Stimulated activated CD4-positive, alpha-beta T cell treated with anti-CD3 and anti-CD28 coated beads, Interleukin-12 subunit alpha, Interleukin-12 subunit beta, amount 100 ng/mL, for 24 hours (primary cell): ENCODE results near the gene TIMM8B.
"Not testable (repeated sequence)": the region's sequence is repeated elsewhere in the genome, so short reads cannot be mapped to it uniquely, and the experiment has no call there.

ENCODE experiments used
- DNase-seq, 2 experiments: peaks; one replicate each; pipeline ENCODE4 v3.0.0-alpha.2; 2020; ENCODE audit warnings: low read depth in 2 of 2

Gene TIMM8B, protein sequence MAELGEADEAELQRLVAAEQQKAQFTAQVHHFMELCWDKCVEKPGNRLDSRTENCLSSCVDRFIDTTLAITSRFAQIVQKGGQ

DNA sequence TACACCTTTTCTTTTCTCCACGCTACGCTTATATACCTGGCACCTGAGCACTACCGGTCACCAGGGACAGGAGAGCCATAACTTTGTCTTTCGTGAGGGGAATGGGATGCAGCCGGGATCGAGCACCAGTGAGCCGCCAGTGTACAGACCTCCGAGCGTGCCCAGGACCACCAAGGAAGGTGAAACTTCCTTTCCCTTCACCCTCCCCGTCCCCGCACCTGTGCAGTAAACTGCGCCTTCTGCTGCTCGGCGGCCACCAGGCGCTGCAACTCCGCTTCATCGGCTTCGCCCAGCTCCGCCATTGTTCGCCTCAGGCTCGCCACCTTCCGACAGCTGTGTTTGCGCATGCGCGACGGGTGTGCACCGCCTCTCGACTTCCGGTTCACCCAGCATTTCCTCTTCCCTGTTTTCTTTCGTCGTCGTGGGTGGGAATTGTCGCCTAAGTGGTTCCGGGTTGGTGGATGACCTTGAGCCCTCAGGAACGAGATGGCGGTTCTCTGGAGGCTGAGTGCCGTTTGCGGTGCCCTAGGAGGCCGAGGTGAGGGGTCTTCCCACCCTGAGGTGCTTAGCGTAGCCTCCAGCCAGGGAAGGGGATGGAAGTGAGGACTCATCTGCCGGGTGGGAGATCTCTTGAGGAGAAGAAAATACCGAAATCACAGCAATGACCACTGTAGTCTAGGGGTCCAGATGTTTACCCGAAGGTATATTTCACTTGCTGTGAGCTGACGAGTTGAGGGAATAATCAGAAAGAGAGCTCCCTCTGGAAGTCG is at the start of gene TIMM8B, which contains the start of gene SDHD:
TSS of gene TIMM8B (minus strand) at position 335 of the 770 bp plus-strand sequence. CDS start at position 302, 33 bp downstream.
TSS of gene SDHD (plus strand) at position 452 of the 770 bp plus-strand sequence. CDS start at position 487, 35 bp downstream.
- peak; percentile 89 to 91 for DNase-seq

DNA sequence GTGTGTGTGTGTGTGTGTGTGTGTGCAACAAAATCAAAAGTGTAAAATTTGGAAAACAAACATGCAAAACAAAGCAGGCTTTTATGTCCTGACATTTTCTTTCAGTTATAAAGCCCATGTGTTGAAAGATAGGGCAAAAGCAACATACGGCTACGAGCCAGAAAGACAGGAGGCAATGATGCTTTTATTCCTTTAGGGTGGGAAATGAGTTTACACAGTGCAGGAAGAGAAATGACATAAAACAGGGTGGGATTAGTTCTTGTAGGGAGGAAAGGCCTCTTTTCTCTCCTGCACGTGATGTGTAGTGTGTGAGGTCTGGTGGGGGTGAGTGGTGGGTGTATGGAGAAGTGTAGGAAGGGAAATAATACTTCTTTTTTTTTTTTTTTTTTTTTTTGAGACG is 47.9 kb upstream of the TIMM8B start:
- no peak for DNase-seq

DNA sequence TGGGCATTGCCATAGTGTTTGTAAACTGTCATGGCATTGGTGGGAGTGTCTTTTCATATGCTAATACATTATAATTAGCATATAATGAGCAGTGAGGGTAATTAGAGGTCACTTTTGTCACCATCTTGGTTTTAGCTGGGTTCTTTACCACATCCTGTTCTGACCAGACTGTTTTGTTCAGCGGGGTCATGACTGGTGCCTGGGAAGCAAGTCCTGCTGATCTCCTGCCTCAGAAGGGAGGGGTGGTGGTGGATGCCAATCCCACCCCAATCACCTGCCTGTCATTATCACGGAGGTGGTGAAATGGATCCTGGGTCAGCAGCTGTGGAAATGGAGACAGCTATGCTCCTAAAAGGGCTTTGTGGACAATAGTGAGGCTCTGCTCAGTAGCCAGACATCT is 46.2 kb upstream of the TIMM8B start:
- no peak for DNase-seq

DNA sequence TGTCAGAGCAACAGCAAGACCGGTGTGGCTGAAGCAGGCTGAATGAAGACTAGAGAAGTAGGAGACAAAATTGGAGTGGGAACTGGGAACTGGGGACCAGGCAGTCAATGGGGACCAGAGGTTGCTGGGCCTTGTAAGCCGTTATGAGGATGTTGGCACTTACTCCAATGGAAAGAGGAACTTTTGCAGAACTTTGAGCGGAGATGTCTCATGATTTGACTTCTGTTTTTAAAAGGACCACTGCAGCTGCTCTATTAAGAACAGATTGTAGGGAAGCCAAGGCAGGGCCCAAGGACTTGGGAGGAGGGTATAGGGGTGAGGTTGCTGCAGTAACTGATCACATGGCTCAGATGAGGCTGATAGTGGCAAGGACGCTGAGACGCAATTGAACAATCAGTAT is 43.1 kb upstream of the TIMM8B start:
- DNase-seq, result no peak

DNA sequence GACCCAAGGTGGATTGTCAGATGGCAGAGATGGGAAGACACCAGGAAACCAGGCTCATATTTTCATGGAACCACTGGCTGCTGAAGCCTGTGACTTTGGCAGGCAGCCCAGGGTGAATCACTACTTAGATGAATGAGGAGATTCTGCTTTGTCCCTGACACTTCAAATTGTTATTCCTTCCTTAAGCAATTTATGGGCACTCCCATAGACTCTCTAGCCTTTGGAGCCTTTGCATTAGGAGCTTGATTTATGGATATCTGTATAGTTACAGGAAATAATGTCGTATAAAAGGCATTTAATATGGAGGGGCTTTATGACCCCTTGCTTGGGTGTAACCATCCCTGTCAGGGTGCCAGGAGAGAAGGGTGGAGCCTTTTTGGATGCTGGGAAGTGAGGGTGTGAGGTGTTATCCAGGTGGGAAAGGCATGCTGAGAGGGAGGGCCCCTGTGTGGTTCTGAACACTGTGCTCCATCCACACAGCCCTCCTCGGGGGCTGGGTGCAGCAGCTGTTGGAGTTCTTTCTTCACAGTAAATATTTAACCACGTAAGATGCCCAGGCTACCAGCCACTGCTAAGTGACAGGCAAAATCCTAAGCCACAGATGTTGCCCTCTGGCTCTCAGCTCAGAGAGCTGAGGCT is 42.0 kb upstream of the TIMM8B start:
- no peak for DNase-seq

DNA sequence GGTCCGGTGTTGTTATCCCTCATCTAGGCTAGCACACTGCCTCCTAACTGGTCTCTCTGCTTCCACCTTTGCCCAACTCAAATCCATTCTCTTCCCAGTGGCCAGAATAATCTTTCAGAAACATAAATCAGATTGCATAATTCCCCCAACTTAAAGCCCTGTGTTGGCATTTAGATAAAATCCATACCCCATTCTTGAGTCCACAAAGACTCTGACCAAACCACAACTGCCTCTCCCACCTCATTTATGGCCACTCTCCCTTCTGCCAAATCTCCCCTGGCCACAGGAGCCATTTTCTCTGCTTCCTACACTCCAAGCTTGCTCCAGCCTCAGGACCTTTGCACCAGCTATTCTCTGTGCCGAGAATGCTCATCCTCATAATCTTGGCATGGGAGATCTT is 40.5 kb upstream of the TIMM8B start:
- DNase-seq, result no peak

DNA sequence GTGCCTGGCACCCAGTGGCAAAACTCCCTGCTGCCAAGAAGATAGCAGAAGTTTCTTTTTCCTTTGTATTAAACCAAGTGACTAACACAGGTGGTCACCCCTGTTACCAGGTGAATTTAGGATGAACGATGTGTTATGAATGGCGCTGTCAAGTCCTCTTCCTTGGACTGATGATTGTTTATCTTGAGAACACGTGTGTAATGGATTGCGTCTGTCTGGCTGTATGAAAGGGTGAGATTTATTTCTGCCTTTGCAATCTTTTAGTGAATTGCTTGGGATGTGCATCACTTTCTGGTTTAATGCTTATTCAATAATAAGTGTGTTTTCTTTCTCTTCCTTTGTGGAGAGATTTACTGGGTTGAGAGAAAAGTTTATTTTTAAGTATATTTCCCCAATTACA is 36.6 kb upstream of the TIMM8B start:
- DNase-seq, result no peak

DNA sequence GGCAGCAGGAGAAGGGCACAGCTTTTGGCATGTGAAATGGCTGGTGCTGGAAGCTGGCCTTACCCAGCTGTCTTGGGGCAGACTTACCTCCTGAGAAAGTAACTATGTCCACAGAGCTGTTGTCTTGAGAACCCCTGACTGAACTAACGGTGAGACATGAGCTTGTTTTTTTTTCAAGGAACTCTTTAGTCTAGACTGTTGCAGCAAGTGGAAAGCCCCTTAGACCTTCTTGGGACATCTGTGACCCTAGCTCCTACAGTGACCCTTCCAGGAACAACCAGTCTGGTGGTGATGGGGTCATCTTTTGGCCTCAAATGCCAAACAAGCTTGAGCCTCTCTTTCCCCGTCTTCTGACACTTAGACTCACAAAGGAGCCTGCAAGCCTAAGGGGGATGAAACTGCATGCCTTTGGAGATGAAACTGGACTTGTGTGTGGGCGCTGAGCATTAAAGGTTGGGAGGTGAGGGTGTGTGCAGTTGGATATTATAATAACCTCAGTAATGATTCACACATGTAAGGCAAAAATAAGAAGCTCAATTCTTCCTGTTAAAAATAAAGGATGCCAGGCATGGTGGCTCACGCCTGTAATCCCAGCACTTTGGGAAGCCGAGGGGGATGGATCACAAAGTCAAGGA is 35.5 kb upstream of the TIMM8B start:
- no peak for DNase-seq

DNA sequence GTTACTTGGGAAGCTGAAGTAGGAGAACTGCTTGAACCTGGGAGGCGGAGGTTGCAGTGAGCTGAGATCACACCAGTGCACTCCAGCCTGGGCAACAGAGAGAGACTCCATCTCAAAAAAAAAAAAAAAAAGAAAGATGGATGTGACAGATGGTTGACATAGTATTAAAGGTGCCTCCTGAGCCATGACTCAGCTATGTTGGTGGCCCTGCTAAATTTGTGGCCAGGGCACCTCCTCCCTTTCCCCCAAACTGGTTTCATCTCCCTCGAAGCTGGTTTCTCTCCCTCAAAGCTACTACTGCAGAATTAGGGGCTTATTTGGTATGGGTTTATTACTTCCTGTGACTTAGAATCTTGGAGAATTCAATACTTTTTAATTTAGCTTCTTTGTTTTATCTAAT is 31.6 kb upstream of the TIMM8B start:
- peak in 1 of 2 experiments; percentile 6 for DNase-seq

DNA sequence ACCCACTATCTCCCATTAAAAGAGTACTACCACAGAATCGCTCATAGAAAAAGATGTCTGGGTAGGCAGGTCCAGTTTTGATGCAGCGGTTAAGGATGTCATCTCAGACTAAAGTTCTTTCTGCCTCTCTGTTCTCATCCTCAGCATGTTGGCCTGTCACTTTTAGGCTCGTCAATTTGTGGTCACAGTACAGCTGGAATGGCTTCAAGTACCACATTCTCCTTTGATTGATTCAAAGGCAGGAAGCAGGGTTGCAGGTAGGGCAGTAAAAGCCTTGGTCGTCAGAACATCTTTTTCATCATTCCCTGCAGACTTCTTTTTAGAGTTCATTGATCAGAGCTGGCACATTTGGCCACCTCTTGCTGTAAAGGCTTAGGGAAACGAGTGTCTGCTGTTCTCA is 28.8 kb upstream of the TIMM8B start:
- DNase-seq, result no peak

DNA sequence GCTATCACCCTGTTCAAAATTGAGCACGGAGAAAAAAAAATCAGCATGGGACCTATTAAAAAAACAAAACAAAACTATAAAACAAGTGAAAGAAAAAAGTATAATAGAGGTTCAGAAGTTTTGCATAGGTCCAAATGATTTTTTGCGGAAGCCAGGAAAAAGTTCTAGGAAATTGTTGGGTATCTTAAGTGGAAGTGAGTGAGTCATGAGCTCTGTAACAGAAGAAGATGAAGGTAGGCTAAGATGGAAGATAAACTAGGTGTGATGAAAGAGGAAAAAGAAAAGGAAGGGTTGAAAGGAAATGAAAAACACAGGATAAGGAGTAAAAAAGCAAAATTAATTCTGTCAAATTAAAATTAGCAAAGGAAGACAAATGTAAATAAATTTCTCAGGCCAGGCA is 27.9 kb upstream of the TIMM8B start:
- no peak for DNase-seq

DNA sequence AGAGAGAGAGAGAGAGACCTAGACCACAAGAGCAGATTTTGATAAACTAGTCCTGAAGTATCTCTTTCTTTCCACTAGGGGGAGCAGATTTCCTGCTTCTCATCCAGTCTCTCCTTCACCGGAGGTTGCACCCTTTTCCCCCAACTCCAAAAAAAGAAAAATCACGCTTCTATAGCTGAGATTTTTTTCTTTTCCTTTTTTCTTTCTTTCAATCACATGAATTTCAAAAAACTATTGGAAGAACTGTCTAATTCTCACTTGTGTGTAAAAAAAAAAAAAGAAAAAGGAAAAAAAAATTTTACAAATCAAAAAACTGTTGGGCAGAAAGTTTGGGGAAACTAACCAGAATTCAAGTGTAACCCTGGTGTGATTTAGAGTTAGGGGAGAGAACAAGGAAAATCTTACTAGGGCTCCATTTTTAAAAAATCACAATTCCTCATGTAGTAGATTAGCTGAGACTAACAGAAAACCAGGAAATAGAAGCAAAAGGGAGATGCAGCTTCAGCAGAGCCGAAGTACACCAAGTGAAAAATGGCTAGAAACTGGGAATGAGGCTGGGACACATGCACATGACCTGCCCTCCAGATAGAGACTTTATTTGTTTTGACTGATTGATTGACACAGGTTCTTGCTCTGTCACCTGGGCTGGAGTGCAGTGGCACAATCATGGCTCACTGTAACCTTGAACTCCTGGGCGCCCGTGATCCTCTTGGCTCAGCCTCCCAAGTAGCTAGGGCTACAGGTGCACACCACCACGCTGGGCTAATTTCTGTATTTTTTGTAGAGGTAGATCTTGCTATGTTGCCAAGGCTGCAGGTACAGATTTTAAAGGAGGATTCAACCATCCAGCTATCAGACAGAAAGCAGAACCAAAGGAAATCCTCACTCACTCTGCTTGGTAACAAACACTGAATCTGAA is 27.2 kb upstream of the TIMM8B start:
- DNase-seq, result no peak

DNA sequence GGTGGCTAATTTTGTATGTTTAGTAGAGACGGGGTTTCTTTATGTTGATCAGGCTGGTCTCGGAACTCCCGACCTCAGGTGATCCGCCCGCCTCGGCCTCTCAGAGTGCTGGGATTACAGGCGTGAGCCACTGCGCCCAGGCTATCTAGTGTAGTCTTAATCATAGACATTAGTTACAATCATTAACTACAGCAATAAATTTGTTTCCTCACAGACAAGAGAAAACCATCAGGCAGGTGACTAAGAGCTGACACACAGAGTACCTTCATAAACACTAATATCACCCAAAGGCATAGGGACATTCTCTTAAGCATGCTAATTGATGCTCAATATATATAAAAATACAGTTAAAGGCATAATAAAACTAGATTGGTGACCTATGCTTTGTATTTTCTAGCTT is 19.5 kb upstream of the TIMM8B start:
- no peak for DNase-seq

DNA sequence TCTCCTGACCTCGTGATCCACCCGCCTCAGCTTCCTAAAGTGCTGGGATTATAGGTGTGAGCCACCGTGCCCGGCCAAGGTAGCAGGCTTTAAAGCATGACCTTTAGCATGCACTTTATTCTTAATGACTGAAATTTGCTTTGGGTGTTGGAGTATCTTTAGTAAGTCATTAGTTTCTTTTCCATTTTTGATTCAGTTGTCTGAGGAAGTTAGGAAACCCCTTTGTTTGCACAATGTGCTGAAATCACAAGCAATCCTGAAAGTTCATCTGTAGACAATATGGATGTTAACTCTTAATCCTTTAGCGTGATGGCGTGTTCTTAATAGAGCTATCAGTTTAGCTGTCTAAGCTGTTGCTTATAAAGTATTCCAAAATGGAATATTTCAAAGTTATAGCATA is 16.9 kb upstream of the TIMM8B start:
- DNase-seq, result no peak

DNA sequence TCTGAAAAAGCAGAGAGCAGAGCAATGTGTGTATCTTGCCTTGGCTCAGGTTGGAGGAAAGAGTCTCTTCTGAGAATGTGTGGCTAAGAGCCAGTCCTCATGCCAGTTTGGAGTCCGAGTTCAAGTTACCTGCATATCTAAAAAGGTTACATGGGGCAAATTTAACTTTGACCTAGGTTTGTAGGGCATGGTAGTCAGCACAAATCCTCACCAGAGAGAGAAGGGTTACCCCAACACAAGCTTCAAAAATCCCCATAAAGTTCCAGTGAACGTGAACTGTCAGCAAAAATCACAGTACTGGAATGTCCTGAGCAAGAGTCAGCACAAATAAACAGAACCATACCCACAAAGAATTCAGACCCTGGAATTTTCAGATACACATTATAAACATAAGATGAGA is 13.9 kb upstream of the TIMM8B start:
- DNase-seq, result no peak

DNA sequence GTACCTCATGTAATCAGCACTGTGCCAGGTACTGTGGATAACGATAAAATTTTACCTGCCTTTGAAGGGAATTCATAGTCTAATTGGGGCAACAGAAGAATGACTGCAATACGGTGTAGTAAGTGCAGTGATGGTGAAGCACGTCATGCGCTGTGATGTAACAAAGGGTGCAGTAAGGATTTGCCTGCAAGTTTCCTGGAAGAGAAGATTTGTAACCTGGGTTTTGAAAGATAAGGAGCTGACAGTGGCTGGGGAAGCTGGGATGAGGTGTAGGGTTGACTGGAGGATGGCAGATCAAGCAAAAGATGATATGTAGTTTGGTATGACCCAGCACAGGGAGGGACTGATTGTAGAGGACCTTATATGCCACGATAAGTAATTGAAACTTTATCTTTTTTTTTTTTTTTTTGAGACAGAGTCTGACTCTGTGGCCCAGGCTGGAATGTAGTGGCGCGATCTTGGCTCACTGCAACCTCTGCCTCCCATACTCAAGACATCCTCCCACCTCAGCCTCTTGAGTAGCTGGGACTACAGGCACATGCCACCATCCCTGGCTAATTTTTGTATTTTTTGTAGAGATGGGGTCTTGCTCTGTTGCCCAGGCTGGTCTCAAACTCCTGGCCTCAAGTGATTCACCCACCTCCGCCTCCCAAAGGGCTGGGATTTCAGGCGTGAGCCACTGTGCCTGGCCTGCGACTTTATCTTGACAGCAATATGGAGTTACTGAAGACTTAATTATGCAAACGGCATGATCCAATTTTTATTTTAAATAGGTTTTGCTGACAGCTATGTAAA is 11.4 kb upstream of the TIMM8B start:
- DNase-seq, result no peak

DNA sequence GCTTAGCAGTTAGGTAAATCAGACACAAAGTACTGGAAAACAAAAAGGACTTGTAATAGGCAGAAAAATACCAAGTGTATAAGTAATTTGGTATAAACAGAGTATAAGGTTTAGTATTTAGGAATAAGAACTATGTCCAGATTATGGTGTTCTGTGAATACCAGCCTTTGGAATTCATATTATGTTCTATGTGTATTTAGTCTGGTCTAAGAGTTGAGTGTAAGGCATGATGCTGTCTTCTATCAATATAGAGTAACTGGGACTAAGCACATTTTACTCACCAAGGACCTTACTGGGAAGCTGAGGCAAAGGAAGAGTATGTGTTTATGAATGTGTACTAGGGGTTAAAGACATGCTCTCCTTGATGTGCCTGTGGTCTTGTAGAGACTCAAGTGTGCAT is 9.6 kb upstream of the TIMM8B start:
- DNase-seq, result no peak

DNA sequence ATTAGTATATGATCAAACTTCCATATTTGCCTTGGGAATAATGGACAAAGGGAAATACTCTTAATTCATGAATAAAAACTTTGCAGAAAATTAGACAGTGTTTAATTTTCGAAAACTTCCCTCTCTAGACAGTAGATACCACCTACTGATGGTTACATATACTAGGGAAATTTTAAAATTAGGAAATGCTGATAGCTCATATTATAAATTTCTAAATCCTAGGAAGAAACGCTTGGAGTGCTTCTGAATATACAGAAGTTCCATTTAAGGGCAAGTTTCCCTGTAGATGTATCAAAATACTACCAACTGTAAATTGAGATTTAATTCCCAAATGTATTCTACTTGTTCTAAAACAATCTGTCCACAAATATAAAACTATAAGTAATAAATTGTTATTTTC is 8.7 kb upstream of the TIMM8B start:
- DNase-seq, result not testable (repeated sequence)

DNA sequence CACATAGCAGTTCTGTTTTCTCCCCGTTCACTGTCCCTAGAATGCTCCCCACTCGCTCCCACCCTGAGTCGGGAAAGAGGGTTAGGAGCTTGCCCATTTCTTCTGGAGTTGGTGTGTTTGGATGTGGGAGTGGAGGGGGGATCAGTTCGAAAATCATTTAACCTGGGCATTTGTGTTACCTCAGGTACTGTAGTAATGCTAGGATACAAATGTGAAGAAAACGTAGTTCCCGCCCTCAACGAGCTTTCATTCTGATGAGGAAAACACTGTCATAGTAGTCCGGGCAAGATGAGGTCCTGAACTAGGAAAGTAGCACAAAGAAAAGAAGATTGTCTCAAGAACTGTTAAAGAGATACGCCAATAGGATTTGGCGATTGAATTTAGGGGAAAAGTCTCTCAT is 656 bp upstream of the TIMM8B start:
- no peak for DNase-seq

DNA sequence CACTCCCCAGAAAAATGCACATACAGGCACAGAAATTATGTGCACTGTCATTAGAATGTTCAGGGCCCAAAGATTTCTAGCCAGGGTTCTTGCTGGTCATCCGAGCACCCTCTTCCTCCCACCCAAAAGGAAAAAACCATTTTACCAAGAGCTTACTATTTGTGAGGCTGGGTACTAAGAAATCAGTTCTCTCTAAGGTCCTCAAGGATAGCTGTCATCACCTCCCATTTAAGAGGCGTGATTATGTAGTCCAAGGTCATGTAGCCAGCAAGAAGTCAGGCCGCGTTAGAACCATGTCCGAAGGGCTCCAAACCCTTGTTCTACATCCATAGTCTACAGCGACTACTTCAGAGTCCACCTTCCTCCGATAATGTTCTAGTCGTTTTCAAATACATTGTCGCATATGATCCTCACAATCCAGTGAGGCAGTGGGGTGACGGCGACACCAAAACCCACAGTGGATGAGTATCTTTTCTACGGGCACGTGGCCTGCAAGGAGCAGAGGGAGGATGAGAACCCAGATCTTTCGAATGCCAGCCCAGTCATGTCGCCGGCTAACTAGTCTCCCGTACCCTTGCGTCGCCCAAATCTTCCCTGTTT is 634 bp downstream of the TIMM8B start:
- DNase-seq, result peak; percentile 22 to 34
